HEK293 (cell line): ENCODE measurements around the gene KCNE4.

ENCODE experiments used
- CTCF ChIA-PET: fragments of 350-600 bp; formaldehyde crosslinking; extraction: SDS; loops from one replicate; lab custom pipeline; 2021; ENCODE audit warnings: antibody characterized with exemption; lab: Yijun Ruan, JAX
- POLR2A ChIA-PET: fragments of 300-600 bp; formaldehyde crosslinking; extraction: SDS; loops from one replicate; lab custom pipeline; 2020; ENCODE audit warnings: antibody characterized with exemption, inconsistent platforms; lab: Yijun Ruan, JAX
- H3K27ac ChIP-seq: fragments of 200-500 bp; sonication (Bioruptor generic); 2 replicates; pipeline ENCODE4 v1.5.1; 2014; ENCODE audit warnings: low read depth, low read length, control low read depth, inconsistent platforms; ENCODE audit errors: extremely low read depth
- H3K36me3 ChIP-seq, 2 experiments: fragments of 200-500 bp in 1 of 2; sonication (Bioruptor generic) in 1 of 2; 1 replicate in 1 of 2; 2 replicates in 1 of 2; pipeline ENCODE4 v1.5.1; 2014 to 2017; ENCODE audit warnings: inconsistent platforms in 2 of 2, low read length in 2 of 2; ENCODE audit not compliant: control insufficient read depth in 2 of 2, insufficient read depth in 1 of 2
- H3K4me1 ChIP-seq: fragments of 200-500 bp; sonication (Bioruptor generic); 2 replicates; pipeline ENCODE4 v1.5.1; 2014; ENCODE audit warnings: mild to moderate bottlenecking, low read length, inconsistent platforms; ENCODE audit not compliant: control insufficient read depth, insufficient read depth
- H3K4me3 ChIP-seq: 2 replicates; pipeline ENCODE4 v1.5.1; 2011; ENCODE audit warnings: low read depth, mild to moderate bottlenecking, control low read depth, low read length, moderate library complexity
- H3K9me3 ChIP-seq: fragments of 200-500 bp; sonication (Bioruptor generic); 2 replicates; pipeline ENCODE4 v1.5.1; 2014; ENCODE audit warnings: low read depth, low read length, inconsistent platforms; ENCODE audit not compliant: control insufficient read depth, insufficient read depth
- BCL11B ChIP-seq: fragments of 450-650 bp; formaldehyde crosslinking; IDR thresholded peaks from 2 replicates; pipeline ENCODE4 v1.5.1; 2016; ENCODE audit warnings: low read depth, missing biosample characterization, missing genetic modification characterization
- GFI1B ChIP-seq: fragments of 450-650 bp; formaldehyde crosslinking; IDR thresholded peaks from 2 replicates; pipeline ENCODE4 v1.5.1; 2016; ENCODE audit warnings: missing biosample characterization, missing genetic modification characterization
- GLI2 ChIP-seq: fragments of 450-650 bp; formaldehyde crosslinking; IDR thresholded peaks from 2 replicates; pipeline ENCODE4; 2017; ENCODE audit warnings: missing biosample characterization, missing genetic modification characterization, low read depth, borderline replicate concordance
- HOXC10 ChIP-seq: sonication (generic); formaldehyde crosslinking; IDR thresholded peaks from 2 replicates; pipeline ENCODE4 v1.8.1; 2023; ENCODE audit warnings: mild to moderate bottlenecking, missing genetic modification reagents
- PATZ1 ChIP-seq: fragments of 450-650 bp; formaldehyde crosslinking; IDR thresholded peaks from 2 replicates; pipeline ENCODE4 v1.5.1; 2016; ENCODE audit warnings: missing biosample characterization, missing genetic modification characterization
- PRDM1 ChIP-seq: fragments of 450-650 bp; formaldehyde crosslinking; IDR thresholded peaks from 2 replicates; pipeline ENCODE4; 2016; ENCODE audit warnings: missing biosample characterization, missing genetic modification characterization
- RBAK ChIP-seq: fragments of 450-650 bp; formaldehyde crosslinking; IDR thresholded peaks from 2 replicates; pipeline ENCODE4 v1.5.1; 2016; ENCODE audit warnings: missing biosample characterization, missing genetic modification characterization
- TRIM28 ChIP-seq: IDR thresholded peaks from 2 replicates; pipeline ENCODE4 v1.6.1; 2011; ENCODE audit warnings: low read length, control low read depth, borderline replicate concordance
- ZBTB1 ChIP-seq: fragments of 450-650 bp; formaldehyde crosslinking; IDR thresholded peaks from 2 replicates; pipeline ENCODE4 v1.5.1; 2016; ENCODE audit warnings: missing biosample characterization, missing genetic modification characterization
- ZBTB26 ChIP-seq: fragments of 450-650 bp; formaldehyde crosslinking; optimal IDR thresholded peaks from 2 replicates; pipeline ENCODE3; 2016; ENCODE audit warnings: missing biosample characterization, mild to moderate bottlenecking, missing genetic modification characterization
- ZNF112 ChIP-seq: fragments of 450-650 bp; formaldehyde crosslinking; IDR thresholded peaks from 2 replicates; pipeline ENCODE4 v1.5.0; 2017; ENCODE audit warnings: missing biosample characterization, missing genetic modification characterization
- ZNF157 ChIP-seq: fragments of 450-650 bp; formaldehyde crosslinking; IDR thresholded peaks from 2 replicates; pipeline ENCODE4 v1.5.1; 2016; ENCODE audit warnings: missing biosample characterization, missing genetic modification characterization
- ZNF18 ChIP-seq: fragments of 450-650 bp; formaldehyde crosslinking; IDR thresholded peaks from 2 replicates; pipeline ENCODE4 v1.5.1; 2016; ENCODE audit warnings: missing biosample characterization, missing genetic modification characterization
- ZNF184 ChIP-seq: fragments of 450-650 bp; IDR thresholded peaks from 2 replicates; pipeline ENCODE4 v1.5.1; 2018; ENCODE audit warnings: missing biosample characterization, mild to moderate bottlenecking, missing genetic modification characterization
- ZNF211 ChIP-seq: fragments of 450-650 bp; formaldehyde crosslinking; IDR thresholded peaks from 2 replicates; pipeline ENCODE4 v1.5.1; 2016; ENCODE audit warnings: low read depth, missing biosample characterization, missing genetic modification characterization
- ZNF223 ChIP-seq: fragments of 450-650 bp; formaldehyde crosslinking; IDR thresholded peaks from 2 replicates; pipeline ENCODE4 v1.5.1; 2016; ENCODE audit warnings: missing biosample characterization, missing genetic modification characterization
- ZNF510 ChIP-seq: fragments of 450-650 bp; formaldehyde crosslinking; IDR thresholded peaks from 2 replicates; pipeline ENCODE4 v1.5.1; 2018; ENCODE audit warnings: mild to moderate bottlenecking, missing genetic modification characterization, missing biosample characterization; ENCODE audit not compliant: insufficient replicate concordance
- ZNF555 ChIP-seq: fragments of 450-650 bp; formaldehyde crosslinking; conservative IDR thresholded peaks from 2 replicates; pipeline ENCODE4 v1.5.1; 2017; ENCODE audit warnings: missing biosample characterization, mild to moderate bottlenecking, missing genetic modification characterization, inconsistent platforms
- ZNF560 ChIP-seq: fragments of 450-650 bp; formaldehyde crosslinking; IDR thresholded peaks from 2 replicates; pipeline ENCODE4 v1.5.1; 2017; ENCODE audit warnings: missing biosample characterization, missing genetic modification characterization, borderline replicate concordance
- ZNF645 ChIP-seq: fragments of 450-650 bp; formaldehyde crosslinking; IDR thresholded peaks from 2 replicates; pipeline ENCODE4; 2016; ENCODE audit warnings: missing biosample characterization, missing genetic modification characterization
- ZNF670 ChIP-seq: fragments of 450-650 bp; formaldehyde crosslinking; IDR thresholded peaks from 2 replicates; pipeline ENCODE4 v1.5.1; 2016; ENCODE audit warnings: missing biosample characterization, missing genetic modification characterization, low read depth
- ZNF747 ChIP-seq: fragments of 450-650 bp; formaldehyde crosslinking; IDR thresholded peaks from 2 replicates; pipeline ENCODE4 v1.5.1; 2016; ENCODE audit warnings: missing biosample characterization, missing genetic modification characterization
- ZSCAN4 ChIP-seq: fragments of 450-650 bp; formaldehyde crosslinking; IDR thresholded peaks from 2 replicates; pipeline ENCODE4 v1.5.1; 2017; ENCODE audit warnings: missing biosample characterization, missing genetic modification characterization

The KCNE4 gene

GRCh38 chr2:223019390-223019930 lies 32.5 kb upstream of the KCNE4 start (continued):
- no peak for TF ChIP-seq PATZ1
- TF ChIP-seq ZNF184 = no peak
- TF ChIP-seq ZSCAN4 (tag by site-specific recombination) = no peak
- no peak for TF ChIP-seq ZNF510 (tag by site-specific recombination)

GRCh38 chr2:223019987-223020717 lies 31.8 kb upstream of the KCNE4 start:
- Histone ChIP-seq H3K27ac (no peak overlapping the region), H3K4me1 (no peaks in the 10 kb centered on the region), H3K36me3 (no peaks in the 10 kb centered on the region), H3K9me3 (no peaks in the 10 kb centered on the region), H3K4me3 (no peak overlapping the region)
- ChIA-PET CTCF (interaction anchor here (0.6 kb wide), 1 partner anchor 18 kb away, joined by 5 read pairs; no protein-coding TSS in a partner anchor), POLR2A (no interaction called here)
- TF ChIP-seq TRIM28 (no peak), ZSCAN4 (tag by site-specific recombination) (no peak), ZNF18 (tag by site-specific recombination) (no peak), GFI1B (tag by site-specific recombination) (no peak), ZNF645 (no peak), ZBTB26 (tag by site-specific recombination) (no peak), ZNF560 (tag by site-specific recombination) (no peak), BCL11B (tag by site-specific recombination) (no peak), ZNF112 (tag by site-specific recombination) (no peak), RBAK (tag by site-specific recombination) (no peak), ZNF211 (no peak), ZNF223 (tag by site-specific recombination) (no peak), GLI2 (tag by site-specific recombination) (no peak), HOXC10 (CRISPR knock-in tag) (no peak), PRDM1 (no peak), ZNF670 (no peak), ZNF555 (tag by site-specific recombination) (no peak), ZBTB1 (no peak), ZNF157 (tag by site-specific recombination) (no peak), ZNF747 (no peak)
